Measurements from ENCODE around the gene DOCK7. TPM values are rescaled to one million over a fixed set of nuclear protein-coding genes. Genes with fewer than 3 reads are reported as not detected.

DOCK7 gene
- total and polyA plus RNA-seq, 2 of the 13 experiments (the other 11 are each of a cell fraction or from before 2014, with no cell fraction given) = 45.7 to 67.2 TPM

DNA sequence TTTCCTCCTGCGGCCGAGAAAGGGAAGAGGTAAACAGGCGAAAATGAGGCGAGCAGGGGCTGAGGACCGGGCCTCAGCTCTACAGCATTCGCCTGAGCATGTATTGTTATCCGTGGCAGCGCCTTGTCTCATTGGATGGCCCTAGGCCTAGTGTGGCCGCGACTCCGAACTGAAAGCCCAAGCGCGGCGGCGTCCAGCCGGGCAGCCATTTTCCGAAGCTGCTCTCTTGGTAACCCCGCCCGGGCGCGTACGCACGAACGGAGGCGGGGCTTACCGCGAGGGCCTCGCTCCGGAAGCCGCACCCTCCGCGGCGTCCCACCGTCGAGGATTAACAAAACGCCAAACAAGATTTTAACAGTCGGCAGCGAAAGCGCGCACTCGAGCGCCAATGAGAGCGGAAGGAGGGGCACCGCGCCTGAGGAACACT, 252.1 kb downstream of the DOCK7 start (continued):
- no peak for TF ChIP-seq RFX3 (CRISPR knock-in tag; IDR thresholded peaks at IDR 0.05)
- TF ChIP-seq KMT2A (CRISPR knock-in tag; IDR thresholded peaks at IDR 0.05) = peak; percentile 26; the same call in 1 of the 2 replicates
- no peak for TF ChIP-seq CAMTA2 (CRISPR knock-in tag; IDR thresholded peaks at IDR 0.05; ENCODE audit: borderline replicate concordance)
- TF ChIP-seq YEATS4 (CRISPR knock-in tag; IDR thresholded peaks at IDR 0.05; ENCODE audit: borderline replicate concordance) = peak; percentile 80
- peak; percentile 65 for TF ChIP-seq MAZ (IDR thresholded peaks at IDR 0.05; ENCODE audit: borderline replicate concordance, low read depth, low read length)
- peak; percentile 78 for TF ChIP-seq MAZ (CRISPR knock-in tag; IDR thresholded peaks at IDR 0.05; ENCODE audit: low read depth)
- no peak for TF ChIP-seq AHR (CRISPR knock-in tag; IDR thresholded peaks at IDR 0.05)
- TF ChIP-seq, protein P1, sequence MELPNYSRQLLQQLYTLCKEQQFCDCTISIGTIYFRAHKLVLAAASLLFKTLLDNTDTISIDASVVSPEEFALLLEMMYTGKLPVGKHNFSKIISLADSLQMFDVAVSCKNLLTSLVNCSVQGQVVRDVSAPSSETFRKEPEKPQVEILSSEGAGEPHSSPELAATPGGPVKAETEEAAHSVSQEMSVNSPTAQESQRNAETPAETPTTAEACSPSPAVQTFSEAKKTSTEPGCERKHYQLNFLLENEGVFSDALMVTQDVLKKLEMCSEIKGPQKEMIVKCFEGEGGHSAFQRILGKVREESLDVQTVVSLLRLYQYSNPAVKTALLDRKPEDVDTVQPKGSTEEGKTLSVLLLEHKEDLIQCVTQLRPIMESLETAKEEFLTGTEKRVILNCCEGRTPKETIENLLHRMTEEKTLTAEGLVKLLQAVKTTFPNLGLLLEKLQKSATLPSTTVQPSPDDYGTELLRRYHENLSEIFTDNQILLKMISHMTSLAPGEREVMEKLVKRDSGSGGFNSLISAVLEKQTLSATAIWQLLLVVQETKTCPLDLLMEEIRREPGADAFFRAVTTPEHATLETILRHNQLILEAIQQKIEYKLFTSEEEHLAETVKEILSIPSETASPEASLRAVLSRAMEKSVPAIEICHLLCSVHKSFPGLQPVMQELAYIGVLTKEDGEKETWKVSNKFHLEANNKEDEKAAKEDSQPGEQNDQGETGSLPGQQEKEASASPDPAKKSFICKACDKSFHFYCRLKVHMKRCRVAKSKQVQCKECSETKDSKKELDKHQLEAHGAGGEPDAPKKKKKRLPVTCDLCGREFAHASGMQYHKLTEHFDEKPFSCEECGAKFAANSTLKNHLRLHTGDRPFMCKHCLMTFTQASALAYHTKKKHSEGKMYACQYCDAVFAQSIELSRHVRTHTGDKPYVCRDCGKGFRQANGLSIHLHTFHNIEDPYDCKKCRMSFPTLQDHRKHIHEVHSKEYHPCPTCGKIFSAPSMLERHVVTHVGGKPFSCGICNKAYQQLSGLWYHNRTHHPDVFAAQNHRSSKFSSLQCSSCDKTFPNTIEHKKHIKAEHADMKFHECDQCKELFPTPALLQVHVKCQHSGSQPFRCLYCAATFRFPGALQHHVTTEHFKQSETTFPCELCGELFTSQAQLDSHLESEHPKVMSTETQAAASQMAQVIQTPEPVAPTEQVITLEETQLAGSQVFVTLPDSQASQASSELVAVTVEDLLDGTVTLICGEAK (IDR thresholded peaks at IDR 0.05) = no peak
- TF ChIP-seq, protein P1 (CRISPR knock-in tag; IDR thresholded peaks at IDR 0.05) = peak; percentile 39; the same call in 1 of the 2 replicates
- peak; percentile 25 for TF ChIP-seq ASH2L (IDR thresholded peaks at IDR 0.05; ENCODE audit: insufficient read length, low read depth, low read length)
- TF ChIP-seq TFAP4 (IDR thresholded peaks at IDR 0.05; ENCODE audit: borderline replicate concordance, low read depth) = no peak
- TF ChIP-seq SNAPC4 (CRISPR knock-in tag; IDR thresholded peaks at IDR 0.05) = no peak

Data from HepG2 (cell line).